Endodermal cell (in vitro differentiated cells): ENCODE results near the gene ARHGAP29. TPM values are rescaled to one million over a fixed set of nuclear protein-coding genes. Genes with fewer than 3 reads are reported as not detected.

Experiments
- DNase-seq: peaks from one replicate; pipeline ENCODE4 v3.0.0-alpha.2; 2017
- H3K27ac ChIP-seq: 2 replicates; pipeline ENCODE4 v1.5.1; 2013; ENCODE audit warnings: mild to moderate bottlenecking, low read depth, low read length, moderate library complexity
- H3K27me3 ChIP-seq: 2 replicates; pipeline ENCODE4 v1.6.1; 2013; ENCODE audit warnings: mild to moderate bottlenecking, low read length, moderate library complexity; ENCODE audit not compliant: insufficient read depth, control insufficient read depth, poor library complexity, severe bottlenecking
- H3K36me3 ChIP-seq: 2 replicates; pipeline ENCODE4 v1.7.0; 2013; ENCODE audit warnings: mild to moderate bottlenecking, low read length, moderate library complexity; ENCODE audit not compliant: control insufficient read depth, insufficient read depth
- H3K4me1 ChIP-seq: one replicate; pipeline ENCODE4 v1.7.0; 2013; ENCODE audit warnings: low read length; ENCODE audit not compliant: control insufficient read depth, insufficient read depth
- H3K4me3 ChIP-seq: 2 replicates; pipeline ENCODE4 v1.5.1; 2013; ENCODE audit warnings: mild to moderate bottlenecking, low read length, moderate library complexity
- H3K9ac ChIP-seq: 2 replicates; pipeline ENCODE4 v1.6.1; 2013; ENCODE audit warnings: mild to moderate bottlenecking, low read length, moderate library complexity; ENCODE audit not compliant: poor library complexity, severe bottlenecking; ENCODE audit errors: extremely low read depth
- H3K9me3 ChIP-seq: 2 replicates; pipeline ENCODE4 v1.6.1; 2013; ENCODE audit warnings: mild to moderate bottlenecking, low read length, moderate library complexity; ENCODE audit not compliant: control insufficient read depth
- H3K27ac Mint-ChIP-seq: 2 replicates; pipeline ENCODE4 v1.8.0; 2020; ENCODE audit warnings: mixed read lengths
- H3K27me3 Mint-ChIP-seq: 2 replicates; pipeline ENCODE4 v1.8.0; 2021; ENCODE audit warnings: mild to moderate bottlenecking, mixed read lengths; ENCODE audit not compliant: insufficient read depth
- H3K36me3 Mint-ChIP-seq: 2 replicates; pipeline ENCODE4 v1.8.0; 2020; ENCODE audit warnings: low read depth, mixed read lengths
- H3K4me1 Mint-ChIP-seq: 2 replicates; pipeline ENCODE4 v1.8.0; 2020; ENCODE audit warnings: mixed read lengths
- H3K4me3 Mint-ChIP-seq: 2 replicates; pipeline ENCODE4 v1.8.0; 2020; ENCODE audit warnings: mild to moderate bottlenecking, moderate library complexity, mixed read lengths
- H3K9me3 Mint-ChIP-seq: 2 replicates; pipeline ENCODE4 v1.8.0; 2020; ENCODE audit warnings: mild to moderate bottlenecking, mixed read lengths
- CTCF ChIP-seq: fragments of 200-600 bp; sonication (generic); conservative IDR thresholded peaks from 2 replicates; pipeline ENCODE4 v1.5.0; 2021; ENCODE audit warnings: antibody characterized with exemption, mild to moderate bottlenecking
- WGBS, 2 experiments: methylation state at CpG; one replicate each; pipeline versions ENCODE4 v1.1.5 to v1.1.7; 2013; ENCODE audit warnings: missing lambda C conversion rate in 2 of 2, mixed read lengths in 1 of 2; ENCODE audit not compliant: insufficient coverage in 1 of 2, insufficient read length in 1 of 2; 5-methylcytosine and 5-hydroxymethylcytosine counted together
- total RNA-seq, 2 donors: library from RNA; stranded (reverse); fragmentation: NEBNext Ultra II Directional in 1 of 2; extraction: Animal tissue kit (Norgen Biotek cat#: 25700) in 1 of 2; gene quantifications; 2 replicates in 1 of 2; 3 replicates in 1 of 2; pipeline ENCODE4 v1.2.1, GENCODE V29; 2021

The ARHGAP29 gene
- total RNA-seq, 2 donors from 2014 or later: 31.5 to 38.9 TPM

- H3K4me3 Mint-ChIP-seq: no peak overlapping the region
- H3K27ac ChIP-seq: no peak overlapping the region
- H3K9ac ChIP-seq: no peak overlapping the region
- no peaks in the 10 kb centered on the region for H3K4me1 Mint-ChIP-seq
- TF ChIP-seq CTCF: no peak
- no peak for DNase-seq
- no peak overlapping the region for H3K27ac Mint-ChIP-seq
- H3K4me3 ChIP-seq: no peak overlapping the region
- H3K9me3 Mint-ChIP-seq: peaks cover 3% of the 10 kb centered on the region
- H3K9me3 ChIP-seq: peaks cover 9% of the 10 kb centered on the region
- peaks cover 57% of the 10 kb centered on the region for H3K36me3 Mint-ChIP-seq
- 76 to 89% methylated on average over 1 of the region's 1 CpG for WGBS, 2 experiments
- peaks cover 73% of the 10 kb centered on the region for H3K36me3 ChIP-seq
- no peaks in the 10 kb centered on the region for H3K27me3 ChIP-seq
- H3K4me1 ChIP-seq: no peaks in the 10 kb centered on the region
- H3K27me3 Mint-ChIP-seq: no peaks in the 10 kb centered on the region
These were observed 31.7 kb downstream of the ARHGAP29 start for GRCh38 chr1:94205639-94206038.

- H3K4me1 Mint-ChIP-seq: peaks cover 22% of the 10 kb centered on the region
- peaks cover 59% of the 10 kb centered on the region for H3K36me3 Mint-ChIP-seq
- H3K27me3 Mint-ChIP-seq: no peaks in the 10 kb centered on the region
- H3K27me3 ChIP-seq: no peaks in the 10 kb centered on the region
- peaks cover 54% of the 10 kb centered on the region for H3K36me3 ChIP-seq
- H3K4me3 ChIP-seq: no peak overlapping the region
- H3K27ac ChIP-seq: no peak overlapping the region
- no peaks in the 10 kb centered on the region for H3K9me3 Mint-ChIP-seq
- H3K4me1 ChIP-seq: no peaks in the 10 kb centered on the region
- WGBS, 2 experiments: 91 to 94% methylated on average over 6 of the region's 6 CpGs
- H3K4me3 Mint-ChIP-seq: no peak overlapping the region
- no peak for TF ChIP-seq CTCF
- no peak overlapping the region for H3K9ac ChIP-seq
- no peak overlapping the region for H3K27ac Mint-ChIP-seq
- no peaks in the 10 kb centered on the region for H3K9me3 ChIP-seq
- no peak for DNase-seq
These were observed 35.1 kb downstream of the ARHGAP29 start for GRCh38 chr1:94202241-94202640.

- WGBS, 2 experiments: 67 to 89% methylated on average over 1 to 2 of the region's 2 CpGs
- no peaks in the 10 kb centered on the region for H3K27me3 Mint-ChIP-seq
- no peak for TF ChIP-seq CTCF
- H3K4me3 Mint-ChIP-seq: no peak overlapping the region
- no peak overlapping the region for H3K4me3 ChIP-seq
- peak overlapping the region; percentile 7 for H3K27ac Mint-ChIP-seq
- H3K27ac ChIP-seq: no peak overlapping the region
- peaks cover 60% of the 10 kb centered on the region for H3K36me3 ChIP-seq
- no peaks in the 10 kb centered on the region for H3K9me3 Mint-ChIP-seq
- H3K9me3 ChIP-seq: no peaks in the 10 kb centered on the region
- peaks cover 22% of the 10 kb centered on the region for H3K4me1 Mint-ChIP-seq
- no peaks in the 10 kb centered on the region for H3K4me1 ChIP-seq
- H3K9ac ChIP-seq: no peak overlapping the region
- peaks cover 63% of the 10 kb centered on the region for H3K36me3 Mint-ChIP-seq
- DNase-seq: no peak
- no peaks in the 10 kb centered on the region for H3K27me3 ChIP-seq
These were observed 38.0 kb downstream of the ARHGAP29 start for GRCh38 chr1:94199398-94199797.
